HG03354 (cell line): ENCODE measurements around the gene KCTD14.
"Not testable (repeated sequence)": the region's sequence is repeated elsewhere in the genome, so short reads cannot be mapped to it uniquely, and the experiment has no call there.

Source experiments
- ATAC-seq: cut with Tn5 transposase; IDR thresholded peaks from one replicate; pipeline ENCODE4 v1.9.1; 2021; ENCODE audit warnings: mild to moderate bottlenecking; ENCODE audit not compliant: unreplicated experiment, poor library complexity, severe bottlenecking

KCTD14 gene

DNA sequence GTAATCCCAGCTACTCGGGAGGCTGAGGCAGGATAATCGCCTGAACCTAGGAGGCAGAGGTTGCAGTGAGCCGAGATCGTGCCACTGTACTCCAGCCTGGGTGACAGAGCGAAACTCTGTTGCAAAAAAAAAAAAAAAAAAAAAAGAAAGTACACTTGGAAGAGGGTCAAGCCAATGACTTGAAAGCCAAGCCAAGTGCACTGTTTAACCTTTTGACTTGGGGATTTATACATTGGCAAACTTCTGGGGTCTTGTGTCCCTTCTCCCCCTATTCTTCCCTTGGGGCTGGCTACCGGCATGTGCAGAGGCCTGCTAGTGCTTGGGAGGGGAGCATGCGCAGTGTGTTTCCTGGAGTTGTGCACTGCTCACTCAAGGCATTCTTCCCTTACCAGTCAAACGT lies 26.3 kb upstream of the KCTD14 start:
- ATAC-seq: no peak

DNA sequence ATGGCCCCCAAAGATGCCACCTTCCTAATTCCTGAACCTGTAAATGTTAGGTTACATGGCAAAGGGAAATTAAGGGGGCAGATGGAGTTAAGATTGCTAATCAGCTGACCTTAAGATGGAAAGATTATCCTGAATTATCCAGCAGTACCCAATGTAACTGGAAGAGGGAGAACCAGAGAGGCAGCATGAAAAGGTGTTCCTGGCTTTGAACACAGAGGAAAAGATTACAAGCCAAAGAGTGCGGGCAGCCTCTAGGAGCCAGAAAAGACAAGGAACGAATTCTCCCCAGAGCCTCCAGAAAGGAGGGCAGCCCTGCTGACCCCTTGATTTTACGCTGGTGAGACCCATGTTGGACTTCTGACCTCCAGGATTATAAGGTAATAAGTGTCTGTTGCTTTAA lies 25.5 kb upstream of the KCTD14 start:
- no peak for ATAC-seq

DNA sequence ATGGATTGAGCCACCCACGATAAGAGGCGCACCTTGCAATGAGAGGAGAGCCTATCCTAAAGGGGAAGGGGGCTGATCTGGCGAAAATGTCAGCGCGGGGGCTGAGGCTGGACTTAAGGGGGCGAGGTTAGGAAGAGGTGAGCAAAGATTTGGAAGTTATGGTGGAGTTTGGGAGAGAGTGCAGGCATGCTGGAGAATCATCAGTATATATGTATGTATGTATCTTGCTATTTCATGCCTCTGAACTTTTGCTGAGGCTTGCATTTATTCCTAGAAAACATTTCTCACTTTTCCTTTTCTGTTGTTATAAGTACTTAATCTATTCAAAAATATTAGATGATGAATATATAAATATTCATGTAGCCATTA lies 23.4 kb upstream of the KCTD14 start:
- ATAC-seq: no peak

DNA sequence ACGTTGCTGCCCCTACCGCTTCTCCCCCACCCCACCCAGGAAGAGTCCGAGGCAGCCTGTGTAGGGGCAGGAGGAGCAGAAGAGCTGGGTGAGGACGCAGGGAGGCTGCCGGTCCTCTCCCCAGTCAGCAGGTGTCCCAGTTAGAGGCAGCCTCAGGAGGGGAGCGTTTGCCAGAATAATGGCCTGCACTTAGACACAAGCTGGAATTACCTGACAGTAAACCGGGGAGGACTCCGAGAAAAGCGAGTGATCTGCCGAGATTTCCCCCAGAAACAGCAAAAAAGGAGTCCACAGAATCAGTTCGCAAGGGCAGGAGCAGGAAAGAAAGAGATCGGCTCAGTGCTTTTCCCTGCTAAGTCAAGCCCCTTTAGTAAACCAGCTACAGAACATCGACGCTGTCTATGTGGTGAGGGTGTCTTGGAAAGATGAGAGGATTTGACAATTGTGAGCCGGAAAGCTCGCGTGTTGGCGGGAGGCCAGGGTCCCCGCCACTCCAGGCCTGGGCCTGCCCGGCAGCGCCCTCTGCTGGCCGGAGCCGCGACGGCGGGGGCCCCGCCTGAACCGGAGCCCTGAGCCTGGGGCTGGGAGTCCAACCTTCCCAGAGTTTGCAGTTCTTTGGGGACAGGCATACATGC lies 22.9 kb upstream of the KCTD14 start:
- peak; percentile 66 for ATAC-seq

DNA sequence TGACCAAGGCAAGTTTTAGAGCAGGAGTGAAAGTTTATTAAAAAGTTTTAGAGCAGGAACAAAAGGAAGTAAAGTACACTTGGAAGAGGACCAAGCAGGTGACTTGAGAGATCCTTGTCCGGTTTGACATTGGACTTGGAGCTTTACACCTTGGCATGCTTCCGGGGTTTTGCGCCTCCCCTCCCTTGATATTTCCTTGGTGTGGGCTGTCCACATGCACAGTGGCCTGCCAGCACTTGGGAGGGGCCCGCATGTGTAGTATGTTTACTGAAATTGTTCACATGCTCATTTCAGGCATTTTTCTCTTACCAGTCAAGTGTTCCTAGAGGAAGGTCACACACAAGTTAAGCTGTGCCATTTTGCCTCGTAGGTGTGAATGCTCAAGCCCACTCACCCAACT lies 21.6 kb upstream of the KCTD14 start:
- ATAC-seq: no peak

DNA sequence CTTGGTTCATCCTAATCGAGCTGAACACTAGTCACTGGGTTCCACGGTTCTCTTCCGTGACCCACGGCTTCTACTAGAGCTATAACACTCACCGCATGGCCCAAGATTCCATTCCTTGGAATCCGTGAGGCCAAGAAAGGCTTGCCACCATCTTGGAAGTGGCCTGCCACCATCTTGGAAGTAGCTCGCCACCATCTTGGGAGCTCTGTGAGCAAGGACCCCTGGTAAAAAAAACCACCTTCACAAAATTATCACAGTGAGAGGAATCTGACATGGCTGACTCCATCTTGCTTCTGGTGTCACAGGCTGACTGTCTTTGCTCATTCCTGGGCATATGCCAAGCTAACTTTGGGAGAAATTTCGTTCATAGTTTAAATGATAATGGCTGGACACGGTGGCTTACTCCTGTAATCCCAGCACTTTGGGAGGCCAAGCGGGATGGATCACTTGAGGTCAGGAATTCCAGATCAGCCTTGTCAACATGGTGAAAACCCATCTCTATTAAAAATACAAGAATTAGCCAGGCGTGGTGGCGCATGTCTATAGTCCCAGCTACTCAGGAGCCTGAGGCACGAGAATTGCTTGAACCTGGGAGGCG lies 18.9 kb upstream of the KCTD14 start:
- no peak for ATAC-seq

DNA sequence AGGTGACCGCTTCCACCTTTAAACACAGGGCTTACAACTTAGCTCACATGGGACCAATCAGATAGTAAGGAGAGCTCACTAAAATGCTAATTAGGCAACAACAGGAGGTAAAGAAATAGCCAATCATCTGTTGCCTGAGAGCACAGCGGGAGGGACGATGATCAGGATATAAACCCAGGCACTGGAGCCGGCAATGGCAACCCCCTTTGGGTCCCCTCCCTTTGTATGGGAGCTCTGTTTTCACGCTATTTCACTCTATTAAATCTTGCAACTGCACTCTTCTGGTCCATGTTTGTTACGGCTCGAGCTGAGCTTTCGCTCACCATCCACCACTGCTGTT lies 18.3 kb upstream of the KCTD14 start:
- not testable (repeated sequence) for ATAC-seq

DNA sequence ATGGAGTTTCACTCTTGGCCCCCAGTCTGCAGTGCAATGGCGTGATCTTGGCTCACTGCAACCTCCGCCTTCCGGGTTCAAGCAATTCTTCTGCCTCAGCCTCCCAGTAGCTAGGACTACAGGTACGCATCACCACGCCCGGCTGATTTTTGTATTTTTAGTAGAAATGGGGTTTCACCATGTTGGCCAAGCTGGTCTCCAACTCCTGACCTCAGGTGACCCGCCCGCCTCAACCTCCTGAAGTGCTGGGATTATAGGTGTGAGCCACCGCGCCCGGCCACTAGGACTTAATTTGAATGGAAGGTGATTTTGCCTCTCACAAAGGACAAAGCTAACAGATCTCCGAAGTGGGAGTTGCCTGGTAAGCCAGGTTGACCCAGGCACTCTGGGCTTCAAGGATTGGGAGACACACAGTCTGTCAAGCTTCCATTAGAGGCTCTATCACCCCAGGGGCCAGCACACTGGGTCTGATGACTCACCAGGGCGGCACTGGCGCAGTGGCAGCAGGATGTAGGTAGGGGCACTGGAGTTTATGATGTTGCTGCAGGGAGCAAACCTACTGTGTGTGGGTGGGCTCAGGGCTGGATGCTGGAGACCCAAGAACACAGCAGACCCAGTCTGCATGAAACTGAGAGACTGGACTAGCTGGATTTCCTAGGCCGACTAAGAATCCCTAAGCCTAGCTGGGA lies 17.8 kb upstream of the KCTD14 start:
- no peak for ATAC-seq

DNA sequence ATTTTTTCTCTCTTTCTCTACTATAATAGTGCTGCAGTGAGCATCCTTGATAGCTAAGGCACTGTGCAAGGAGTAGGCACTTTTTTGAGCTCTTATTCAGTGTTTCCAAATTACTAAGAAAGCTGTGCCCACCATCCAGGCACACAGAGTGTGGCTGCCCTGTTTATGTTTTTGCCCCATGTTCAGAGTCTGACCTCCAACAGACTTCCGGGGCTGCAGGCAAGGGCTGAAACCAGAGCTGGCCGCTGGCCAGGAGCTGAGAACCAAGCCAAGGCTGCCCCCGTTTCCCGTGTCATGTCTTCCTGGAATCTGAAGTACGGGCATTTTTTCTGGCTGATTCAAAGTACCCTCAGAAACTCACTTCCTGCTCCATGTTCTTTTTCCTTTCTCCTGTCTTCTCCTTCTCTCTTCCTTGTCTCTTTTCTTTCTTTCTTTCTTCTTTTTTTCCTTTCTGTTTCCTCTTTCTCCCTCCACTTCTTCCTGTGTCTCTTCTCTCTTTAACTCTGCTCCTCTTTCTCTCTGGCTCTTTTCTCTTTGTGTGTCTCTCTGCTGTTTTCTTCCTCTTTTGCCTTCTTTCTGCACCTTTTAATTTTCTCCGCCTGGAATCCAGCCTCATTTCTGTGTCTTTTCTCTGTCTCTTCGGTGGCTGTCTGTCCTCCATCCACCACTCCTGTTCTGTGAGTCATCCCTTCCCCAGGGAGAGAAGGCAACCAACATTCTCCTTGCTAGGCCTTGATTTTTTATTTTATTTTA lies 17.0 kb upstream of the KCTD14 start:
- peak; percentile 84 for ATAC-seq

DNA sequence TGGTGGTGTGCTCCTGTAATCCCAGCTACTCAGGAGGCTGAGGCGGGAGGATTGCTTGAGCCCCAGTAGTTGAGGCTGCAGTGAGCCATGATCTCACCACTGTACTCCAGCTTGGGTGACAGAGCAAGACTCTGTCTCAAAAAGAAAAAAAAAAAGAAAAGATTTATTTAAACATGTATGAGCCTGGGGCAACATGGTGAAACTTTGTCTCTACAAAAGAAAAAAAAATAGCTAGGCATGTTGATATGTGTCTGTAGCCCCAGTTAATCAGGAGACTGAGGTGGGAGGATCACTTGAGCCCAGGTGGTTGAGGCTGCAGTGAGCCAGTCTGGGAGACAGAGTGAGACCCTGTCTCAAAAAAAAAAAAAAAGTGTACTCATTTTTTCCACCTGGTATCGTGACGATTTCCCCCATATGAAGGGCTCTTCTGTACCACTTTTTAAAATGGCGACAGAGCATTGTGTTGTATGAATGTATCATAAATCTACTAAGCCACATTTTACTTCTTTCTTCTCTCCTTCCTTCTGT lies 16.4 kb upstream of the KCTD14 start:
- ATAC-seq: no peak

DNA sequence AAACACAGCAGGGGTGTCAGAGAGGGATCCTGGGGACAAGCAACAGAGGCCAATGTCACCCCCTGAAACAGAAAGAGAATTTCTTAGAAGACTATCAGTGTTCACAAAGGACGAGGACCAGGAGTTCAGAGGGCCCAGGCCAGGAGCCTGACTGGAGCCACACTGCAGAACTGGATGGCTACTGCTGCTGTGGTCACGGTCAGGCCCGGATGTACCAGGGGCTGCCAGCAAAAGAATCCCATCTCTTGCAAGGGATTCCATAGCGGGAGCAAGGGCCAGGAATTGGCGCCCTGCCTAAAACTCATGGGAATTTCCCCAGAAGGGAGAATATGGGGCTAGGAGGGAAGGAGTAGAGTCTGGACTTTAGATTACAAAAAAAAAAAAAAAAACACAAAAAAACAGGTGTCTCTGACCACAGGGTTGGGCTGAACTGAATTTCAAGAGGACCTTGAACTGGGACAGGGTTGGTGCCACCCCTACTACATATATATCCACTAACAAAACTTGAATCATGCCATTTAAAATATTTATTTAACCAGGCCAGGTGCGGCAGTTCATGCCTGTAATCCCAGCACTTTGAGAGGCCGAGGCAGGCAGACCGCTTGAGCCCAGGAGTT lies 15.7 kb upstream of the KCTD14 start:
- ATAC-seq: no peak

DNA sequence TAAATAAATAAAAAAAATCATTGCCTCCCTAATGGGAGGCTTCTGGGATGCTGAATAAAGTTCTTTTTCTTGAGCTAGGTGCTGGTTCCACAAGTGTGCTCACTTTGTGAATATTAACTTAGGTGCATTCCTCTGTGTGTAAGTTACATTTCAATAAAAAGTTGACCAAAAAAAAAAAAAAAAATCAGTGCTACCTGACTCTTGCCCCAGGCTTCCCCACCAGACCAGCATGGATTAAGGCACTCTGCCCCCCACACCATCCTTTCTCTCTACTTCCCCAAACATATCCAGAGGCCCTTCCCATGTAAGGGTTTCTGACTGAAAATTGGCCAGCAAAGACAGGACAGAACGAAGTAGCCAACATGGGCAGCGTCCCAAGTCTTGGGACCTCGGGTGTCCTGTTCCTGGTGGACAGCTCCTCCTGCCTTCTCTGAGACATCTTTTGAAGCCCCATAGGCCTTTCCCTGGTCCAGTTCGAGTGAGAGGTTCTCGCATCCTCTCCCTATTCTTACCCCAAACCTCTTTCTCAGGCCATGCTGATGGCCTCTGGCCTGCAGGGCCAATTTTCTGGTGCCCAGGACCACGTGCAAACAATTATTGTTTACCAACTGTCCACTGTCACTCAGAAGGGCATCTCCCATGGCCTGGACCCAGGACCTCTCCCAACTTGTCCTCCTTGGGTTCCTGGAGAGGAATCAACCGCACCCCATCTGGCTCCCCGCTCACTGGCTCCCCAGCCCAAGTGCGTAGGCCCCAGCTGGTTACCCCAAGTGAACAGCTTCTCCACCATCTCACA lies 14.9 kb upstream of the KCTD14 start:
- ATAC-seq: no peak

DNA sequence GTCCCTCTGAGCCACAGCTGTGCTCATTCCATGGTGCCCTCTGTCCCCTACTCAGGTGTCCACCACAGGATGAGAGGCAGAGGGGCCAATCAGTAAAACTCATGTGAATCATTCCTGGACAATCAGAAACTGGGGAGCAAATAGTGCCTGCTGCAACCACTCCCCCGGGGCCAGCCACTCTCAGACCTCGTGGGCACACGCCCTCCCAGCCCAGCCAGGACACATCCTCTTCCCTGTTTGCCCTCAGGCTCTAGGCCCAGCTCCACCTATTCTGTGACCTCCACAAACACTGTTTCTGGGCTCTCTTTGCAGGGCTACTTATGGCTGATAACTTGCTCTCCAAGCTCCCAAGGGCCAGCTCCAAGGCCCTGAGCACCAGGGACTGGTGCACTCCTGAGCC lies 14.0 kb upstream of the KCTD14 start:
- ATAC-seq: no peak

DNA sequence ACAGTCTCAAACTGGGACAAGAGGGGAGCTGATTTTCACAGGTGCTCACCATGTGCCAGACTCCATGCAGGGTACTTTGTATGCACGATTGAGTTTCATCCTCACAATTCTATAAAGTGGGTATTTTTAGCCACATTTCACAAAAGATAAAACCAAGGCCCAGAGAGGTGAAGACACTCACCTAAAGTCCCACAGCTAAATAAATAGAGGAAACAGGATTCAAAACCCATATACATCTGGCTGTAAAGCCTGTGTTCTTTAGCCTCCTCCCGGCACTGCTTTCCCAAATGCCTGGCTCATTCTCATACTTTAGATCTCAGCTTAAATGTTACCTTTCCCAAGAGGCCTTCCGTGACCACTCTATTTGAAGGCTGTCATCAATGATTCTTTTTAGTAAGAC lies 13.2 kb upstream of the KCTD14 start:
- ATAC-seq: no peak

DNA sequence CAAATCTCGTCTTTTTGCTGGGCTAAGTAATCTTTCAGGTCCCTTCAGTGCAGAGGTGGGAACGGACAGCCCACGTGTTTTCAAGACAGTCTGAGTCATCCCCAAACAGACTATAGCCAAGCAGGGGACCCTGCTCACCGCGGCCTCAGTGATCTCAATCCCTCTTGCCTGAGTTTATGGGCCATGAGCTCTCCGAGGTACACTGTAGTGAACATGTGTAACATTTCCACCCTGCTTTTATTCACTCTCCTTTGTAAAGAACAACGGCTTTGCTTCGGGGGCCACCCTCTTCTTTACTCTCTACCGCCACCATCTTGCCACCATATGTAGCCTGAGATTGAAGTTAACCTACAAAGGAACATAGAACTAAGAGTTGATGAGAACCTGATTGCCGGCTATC lies 11.5 kb upstream of the KCTD14 start:
- ATAC-seq: no peak

DNA sequence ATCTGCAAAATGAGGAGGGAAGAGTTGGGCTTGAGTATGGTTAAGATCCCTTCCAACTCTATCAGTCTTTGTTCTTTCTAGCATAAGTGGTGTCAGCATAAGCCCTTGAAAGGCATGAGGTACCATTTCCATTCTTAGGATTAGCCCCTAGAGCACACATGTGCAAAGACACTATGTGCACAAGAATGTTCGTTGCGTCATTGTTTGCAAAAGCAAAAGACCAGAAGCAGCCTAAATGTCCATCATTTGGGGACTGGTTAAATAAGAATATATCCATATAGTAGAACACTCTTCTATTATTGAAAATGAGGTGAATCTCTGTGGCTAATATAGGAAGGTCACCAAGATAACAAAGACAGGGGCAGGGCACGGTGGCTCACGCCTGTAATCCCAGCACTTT lies 10.0 kb upstream of the KCTD14 start:
- ATAC-seq: no peak

DNA sequence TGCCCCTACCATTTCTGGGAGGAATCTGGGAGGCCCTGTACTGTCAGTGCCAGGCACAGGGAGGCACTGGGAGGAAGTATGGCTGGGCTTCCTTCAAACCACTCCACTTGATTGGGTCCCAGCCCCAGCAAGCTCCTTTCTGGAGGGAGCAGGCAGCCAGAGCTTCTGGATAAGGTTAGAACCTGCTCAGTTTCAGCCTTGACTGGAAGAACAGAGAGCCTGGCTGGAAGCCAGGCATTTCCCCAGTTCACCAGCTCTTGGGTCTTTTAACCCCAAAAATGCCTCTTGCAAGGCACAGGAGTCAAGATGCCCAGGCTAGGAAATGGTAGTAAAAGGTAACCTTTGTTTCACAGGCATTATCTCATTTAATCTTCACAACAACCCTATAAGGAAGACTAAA lies 9.0 kb upstream of the KCTD14 start:
- ATAC-seq: peak; percentile 8

DNA sequence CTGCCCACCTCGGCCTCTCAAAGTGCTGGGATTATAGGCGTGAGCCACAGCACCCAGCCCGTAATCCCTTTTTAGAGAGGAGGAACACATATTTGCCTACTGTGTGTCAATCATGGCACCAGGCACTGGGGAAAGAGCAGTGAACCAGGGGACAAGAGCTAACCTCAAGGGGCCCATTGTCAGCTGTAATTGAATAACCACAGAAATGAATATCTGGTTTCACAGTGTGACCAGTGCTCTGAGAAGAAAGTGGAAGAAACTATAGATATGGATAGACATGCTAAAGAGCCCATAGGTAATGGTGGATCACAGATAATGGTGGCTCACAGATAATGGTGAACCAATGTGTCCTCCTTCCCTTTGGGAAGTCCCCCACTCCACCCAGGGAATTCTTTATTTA lies 8.6 kb upstream of the KCTD14 start:
- ATAC-seq: peak; percentile 82
